Right cardiac atrium (tissue), 5 donors: ENCODE measurements around the gene CCDC146. TPM values are rescaled to one million over a fixed set of nuclear protein-coding genes. Genes with fewer than 3 reads are reported as not detected.

Source experiments
- ATAC-seq, 2 donors: fragments of 200-7000 bp; cut with Tn5 transposase; one replicate each; pipeline versions ENCODE4 v1.8.0 to v1.9.1; 2020; ENCODE audit warnings: moderate library complexity in 2 of 2, mild to moderate bottlenecking in 1 of 2
- DNase-seq, 3 donors: peaks; one replicate each; pipeline ENCODE4 v3.0.0-alpha.2; 2020
- H3K27ac ChIP-seq: one replicate; pipeline ENCODE4 v1.5.1; 2013; ENCODE audit warnings: mild to moderate bottlenecking, low read length, control low read depth, moderate library complexity
- H3K27me3 ChIP-seq: one replicate; pipeline ENCODE4 v1.6.1; 2013; ENCODE audit not compliant: control insufficient read depth, insufficient read depth
- H3K4me1 ChIP-seq: one replicate; pipeline ENCODE4 v1.6.1; 2013; ENCODE audit warnings: low read length; ENCODE audit not compliant: control insufficient read depth, insufficient read depth
- H3K4me3 ChIP-seq: one replicate; pipeline ENCODE4 v1.5.1; 2013; ENCODE audit warnings: low read length, control low read depth
- H3K9me3 ChIP-seq: one replicate; pipeline ENCODE4 v1.6.1; 2013; ENCODE audit warnings: low read length; ENCODE audit not compliant: control insufficient read depth
- WGBS: extraction: QIAGEN DNeasy Blood & Tissue Kit; methylation state at CpG from one replicate; pipeline ENCODE4 v1.1.7; 2013; 5-methylcytosine and 5-hydroxymethylcytosine counted together
- intact Hi-C, 4 donors: fragments of 100-400 bp; cut with DNase I; formaldehyde crosslinking; loops; one replicate each; pipeline versions ENCODE4 v1.11.0 to v1.14.0; 2022 to 2023
- polyA plus RNA-seq: library from polyadenylated mRNA; stranded (reverse); fragments of 200-250 nt; gene quantifications from one replicate; pipeline ENCODE4 v1.2.3, GENCODE V29; 2013
- total RNA-seq, 4 donors: library from RNA; stranded (reverse); fragmentation: NEBNext Ultra II Directional; extraction: Animal tissue kit (Norgen Biotek cat#: 25700); gene quantifications; one replicate each; pipeline ENCODE4 v1.2.1, GENCODE V29; 2021
- donor health status: healthy with polysubstance abuse.
- donor health status: DM: no; HTN: yes; CAD: no.
- donor health status: DM: no; HTN: no; CAD: no.
- donor health status: DM: no; HTN: yes; CAD: no; lungs with severe emphysema.
- donor health status: DM: yes; HTN: yes; CAD: no.

CCDC146 gene
- total and polyA plus RNA-seq, 5 donors, result 6.0 to 11.4 (median 9.5) TPM

GRCh38 chr7:77316219-77316978 lies 194.0 kb downstream of the CCDC146 start:
- no peaks in the 10 kb centered on the region for H3K9me3 ChIP-seq
- H3K4me3 ChIP-seq, result no peak overlapping the region
- no peaks in the 10 kb centered on the region for H3K27me3 ChIP-seq
- H3K27ac ChIP-seq, result no peak overlapping the region
- 72% methylated on average over 2 of the region's 2 CpGs for WGBS
- DNase-seq, result no peak
- intact Hi-C loops, result no loop called here
- ATAC-seq, result no peak
- peaks cover 3% of the 10 kb centered on the region for H3K4me1 ChIP-seq

GRCh38 chr7:77318019-77318418 lies 195.6 kb downstream of the CCDC146 start:
- ATAC-seq, result no peak
- Histone ChIP-seq H3K27me3 (no peaks in the 10 kb centered on the region), H3K4me1 (peaks cover 4% of the 10 kb centered on the region), H3K4me3 (no peak overlapping the region), H3K9me3 (no peaks in the 10 kb centered on the region), H3K27ac (no peak overlapping the region)
- no peak for DNase-seq
- WGBS, result 63% methylated on average over 1 of the region's 1 CpG
- intact Hi-C loops, result no loop called here

- intact Hi-C loops, result loop anchor here in 3 of 4 donors (10.0 kb wide), 3 partner anchors 65 to 195 kb away; partner anchors contain the start of gene CCDC146 (in 1 of the 3)
- Histone ChIP-seq H3K27ac (no peak overlapping the region), H3K9me3 (no peaks in the 10 kb centered on the region), H3K4me3 (no peak overlapping the region), H3K27me3 (no peaks in the 10 kb centered on the region), H3K4me1 (peaks cover 4% of the 10 kb centered on the region)
- WGBS, result 77% methylated on average over 4 of the region's 4 CpGs
- no peak for DNase-seq
- ATAC-seq, result no peak
These were observed 197.7 kb downstream of the CCDC146 start for GRCh38 chr7:77320137-77320536.

- DNase-seq, result no peak
- intact Hi-C loops, result loop anchor here in 3 of 4 donors (10.0 kb wide), 3 partner anchors 66 to 196 kb away; partner anchors contain the start of gene CCDC146 (in 1 of the 3)
- H3K27ac ChIP-seq, result no peak overlapping the region
These were observed 198.3 kb downstream of the CCDC146 start for GRCh38 chr7:77320714-77321113.

GRCh38 chr7:77321300-77321699 lies 198.9 kb downstream of the CCDC146 start:
- no peak for DNase-seq
- Histone ChIP-seq H3K9me3 (no peaks in the 10 kb centered on the region), H3K27ac (no peak overlapping the region), H3K27me3 (no peaks in the 10 kb centered on the region), H3K4me1 (peaks cover 2% of the 10 kb centered on the region), H3K4me3 (no peak overlapping the region)
- intact Hi-C loops, result loop anchor here in 3 of 4 donors (10.0 kb wide), 3 partner anchors 66 to 196 kb away; partner anchors contain the start of gene CCDC146 (in 1 of the 3)
- peak; percentile 39 to 54 for ATAC-seq
- WGBS, result 41% methylated on average over 2 of the region's 2 CpGs

More at GRCh38 chr7:77320714-77321113, 198.3 kb downstream of the CCDC146 start:
- no peak overlapping the region for H3K4me3 ChIP-seq
- H3K4me1 ChIP-seq, result peaks cover 4% of the 10 kb centered on the region
- WGBS, result 58% methylated on average over 2 of the region's 2 CpGs
- no peak for ATAC-seq
- H3K27me3 ChIP-seq, result no peaks in the 10 kb centered on the region
- no peaks in the 10 kb centered on the region for H3K9me3 ChIP-seq

GRCh38 chr7:77326131-77326530 lies 203.7 kb downstream of the CCDC146 start:
- Histone ChIP-seq H3K4me1 (peaks cover 17% of the 10 kb centered on the region), H3K4me3 (no peak overlapping the region), H3K27me3 (no peaks in the 10 kb centered on the region), H3K9me3 (no peaks in the 10 kb centered on the region), H3K27ac (no peak overlapping the region)
- 74% methylated on average over 3 of the region's 3 CpGs for WGBS
- intact Hi-C loops, result loop anchor here in 3 of 4 donors (10.0 kb wide), 3 partner anchors 71 to 201 kb away; partner anchors contain the start of gene CCDC146 (in 1 of the 3)
- DNase-seq (no peak), ATAC-seq (no peak)

- Histone ChIP-seq H3K27me3 (no peaks in the 10 kb centered on the region), H3K4me1 (peaks cover 15% of the 10 kb centered on the region), H3K9me3 (no peaks in the 10 kb centered on the region), H3K27ac (peak overlapping the region; percentile 53), H3K4me3 (no peak overlapping the region)
- ATAC-seq (peak; percentile 50 to 61), DNase-seq (peak; percentile 46 to 68 (median 67))
- intact Hi-C loops, result loop anchor here in 3 of 4 donors (10.0 kb wide), 3 partner anchors 72 to 202 kb away; partner anchors contain the start of gene CCDC146 (in 1 of the 3)
- 45% methylated on average over 12 of the region's 12 CpGs for WGBS
These were observed 204.9 kb downstream of the CCDC146 start for GRCh38 chr7:77327067-77327931.

GRCh38 chr7:77327932-77328628 lies 205.7 kb downstream of the CCDC146 start:
- ATAC-seq, result peak; percentile 19 to 32
- Histone ChIP-seq H3K4me3 (no peak overlapping the region), H3K27me3 (no peaks in the 10 kb centered on the region), H3K9me3 (no peaks in the 10 kb centered on the region), H3K27ac (peak overlapping the region; percentile 17), H3K4me1 (peaks cover 15% of the 10 kb centered on the region)
- peak in 2 of 3 donors; percentile 54 to 61 for DNase-seq
- intact Hi-C loops, result loop anchor here in 3 of 4 donors (2.0 to 10.0 kb wide), 4 partner anchors 41 to 203 kb away; partner anchors contain the start of gene CCDC146 (in 1 of the 3)
- WGBS, result 18% methylated on average over 6 of the region's 6 CpGs

GRCh38 chr7:77328669-77329068 lies 206.3 kb downstream of the CCDC146 start:
- intact Hi-C loops, result loop anchor here in 3 of 4 donors (2.0 to 10.0 kb wide), 4 partner anchors 42 to 204 kb away; partner anchors contain the start of gene CCDC146 (in 1 of the 3)
- Histone ChIP-seq H3K9me3 (no peaks in the 10 kb centered on the region), H3K4me1 (peaks cover 15% of the 10 kb centered on the region), H3K27ac (no peak overlapping the region), H3K27me3 (no peaks in the 10 kb centered on the region), H3K4me3 (no peak overlapping the region)
- no peak for ATAC-seq
- DNase-seq, result no peak
- 23% methylated on average over 1 of the region's 1 CpG for WGBS
